ENCODE measurements around the gene CST1. TPM values are rescaled to one million over a fixed set of nuclear protein-coding genes. Genes with fewer than 3 reads are reported as not detected.
"Not testable (repeated sequence)": the region's sequence is repeated elsewhere in the genome, so short reads cannot be mapped to it uniquely, and the experiment has no call there.

Gene CST1
- polyA plus RNA-seq, 1 experiment = not detected

- Histone ChIP-seq H3K27me3 (ENCODE audit: control insufficient read depth, insufficient read depth, low read length) (no peaks in the 10 kb centered on the region), H3K36me3 (ENCODE audit: control insufficient read depth, insufficient read depth, low read length) (no peaks in the 10 kb centered on the region), H3K4me3 (ENCODE audit: low read depth, low read length) (no peak overlapping the region)
- CTCF ChIA-PET = interaction anchor here (1.2 to 1.5 kb wide), 2 partner anchors 27 to 28 kb away, joined by 3 read pairs; no protein-coding TSS in a partner anchor
- POLR2A ChIA-PET = no interaction called here
- TF ChIP-seq, protein P1, sequence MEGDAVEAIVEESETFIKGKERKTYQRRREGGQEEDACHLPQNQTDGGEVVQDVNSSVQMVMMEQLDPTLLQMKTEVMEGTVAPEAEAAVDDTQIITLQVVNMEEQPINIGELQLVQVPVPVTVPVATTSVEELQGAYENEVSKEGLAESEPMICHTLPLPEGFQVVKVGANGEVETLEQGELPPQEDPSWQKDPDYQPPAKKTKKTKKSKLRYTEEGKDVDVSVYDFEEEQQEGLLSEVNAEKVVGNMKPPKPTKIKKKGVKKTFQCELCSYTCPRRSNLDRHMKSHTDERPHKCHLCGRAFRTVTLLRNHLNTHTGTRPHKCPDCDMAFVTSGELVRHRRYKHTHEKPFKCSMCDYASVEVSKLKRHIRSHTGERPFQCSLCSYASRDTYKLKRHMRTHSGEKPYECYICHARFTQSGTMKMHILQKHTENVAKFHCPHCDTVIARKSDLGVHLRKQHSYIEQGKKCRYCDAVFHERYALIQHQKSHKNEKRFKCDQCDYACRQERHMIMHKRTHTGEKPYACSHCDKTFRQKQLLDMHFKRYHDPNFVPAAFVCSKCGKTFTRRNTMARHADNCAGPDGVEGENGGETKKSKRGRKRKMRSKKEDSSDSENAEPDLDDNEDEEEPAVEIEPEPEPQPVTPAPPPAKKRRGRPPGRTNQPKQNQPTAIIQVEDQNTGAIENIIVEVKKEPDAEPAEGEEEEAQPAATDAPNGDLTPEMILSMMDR (IDR thresholded peaks at IDR 0.05; ENCODE audit: insufficient read depth, low read depth, low read length) = no peak
- no peak for DNase-seq (ENCODE audit: low read depth)
These were observed 2.9 kb upstream of the CST1 start for GRCh38 chr20:23753589-23753988.

DNA sequence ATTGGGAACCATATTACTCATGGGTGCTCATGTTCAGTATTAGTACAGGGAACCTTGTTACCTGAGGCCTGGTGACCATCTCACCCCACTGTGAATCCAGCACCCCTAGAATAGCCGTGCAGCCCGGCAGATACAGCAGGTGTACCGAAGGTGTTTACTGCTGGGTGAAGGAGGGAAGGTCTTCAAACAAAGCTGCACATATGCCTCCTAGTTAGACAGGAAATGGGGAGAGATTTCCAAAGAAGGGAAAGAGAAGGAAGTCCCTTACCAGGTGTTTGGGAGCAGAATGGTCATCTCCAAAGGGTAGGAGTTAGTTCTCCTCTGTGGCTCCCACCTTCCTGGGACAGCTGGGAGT, 2.4 kb upstream of the CST1 start:
- DNase-seq (ENCODE audit: low read depth) = no peak
- H3K4me3 ChIP-seq (ENCODE audit: low read depth, low read length) = no peak overlapping the region
- CTCF ChIA-PET = interaction anchor here (1.2 to 1.5 kb wide), 2 partner anchors 28 to 29 kb away, joined by 3 read pairs; no protein-coding TSS in a partner anchor
- H3K27me3 ChIP-seq (ENCODE audit: control insufficient read depth, insufficient read depth, low read length) = no peaks in the 10 kb centered on the region
- no peaks in the 10 kb centered on the region for H3K36me3 ChIP-seq (ENCODE audit: control insufficient read depth, insufficient read depth, low read length)
- POLR2A ChIA-PET = no interaction called here
- TF ChIP-seq, protein P1 (IDR thresholded peaks at IDR 0.05; ENCODE audit: insufficient read depth, low read depth, low read length) = no peak

DNA sequence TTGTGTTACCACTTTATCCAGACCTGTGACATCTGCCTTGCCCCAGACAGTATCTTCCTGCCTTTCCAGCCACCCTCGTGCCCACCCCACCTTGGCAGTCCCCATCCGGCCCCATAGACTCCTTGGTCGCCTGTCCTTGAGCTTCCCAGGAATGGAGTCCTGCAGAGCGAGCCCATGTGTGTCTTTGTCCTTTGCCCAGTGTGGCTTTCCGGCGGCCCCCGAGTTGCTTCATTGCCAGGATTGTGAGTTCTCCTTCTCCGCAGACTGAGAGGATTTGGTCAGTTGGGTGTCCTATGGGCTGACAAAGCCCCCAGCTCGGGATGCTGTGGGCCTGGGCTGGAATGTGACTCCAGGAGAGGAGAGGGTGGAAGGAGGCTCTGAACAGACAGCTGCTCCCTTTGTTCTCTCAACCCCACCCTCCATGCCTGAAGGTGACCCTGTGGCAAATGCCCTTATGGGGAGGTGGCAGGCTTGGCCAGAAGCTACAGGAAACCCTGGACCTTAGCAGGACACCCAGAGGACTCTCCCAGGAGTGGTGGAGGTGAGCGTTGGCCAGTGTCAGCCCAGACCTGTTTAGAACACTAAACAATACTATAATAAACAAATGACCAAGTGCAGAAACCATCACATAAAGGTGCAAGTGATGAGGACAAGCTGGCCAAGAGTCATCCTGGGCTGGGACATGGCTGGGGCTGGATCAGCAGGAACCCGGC, 1.9 kb upstream of the CST1 start:
- TF ChIP-seq, protein P1 (IDR thresholded peaks at IDR 0.05; ENCODE audit: insufficient read depth, low read depth, low read length) = no peak

DNA sequence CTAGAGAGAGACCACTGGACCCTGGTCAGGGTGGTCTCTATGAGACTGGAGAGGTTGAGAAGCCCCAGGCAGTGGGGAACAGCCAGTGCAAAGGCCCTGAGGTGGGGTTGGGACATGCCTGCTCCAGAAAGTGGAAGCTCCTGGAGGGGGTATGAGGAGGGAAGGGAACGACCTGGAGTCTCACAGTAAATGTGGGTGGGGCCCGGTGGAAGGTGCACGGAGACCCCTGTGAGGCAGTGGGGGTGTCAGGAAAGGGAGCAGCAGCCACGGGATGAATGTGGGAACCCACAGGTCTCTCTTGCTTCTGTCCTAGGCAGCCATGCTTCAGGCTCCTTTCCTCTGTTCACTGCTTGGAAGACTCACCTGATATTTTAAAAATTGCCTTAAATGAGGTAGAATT, 1.3 kb upstream of the CST1 start:
- ChIA-PET POLR2A (no interaction called here), CTCF (no interaction called here)
- TF ChIP-seq, protein P1 (IDR thresholded peaks at IDR 0.05; ENCODE audit: insufficient read depth, low read depth, low read length) = no peak
- Histone ChIP-seq H3K27me3 (ENCODE audit: control insufficient read depth, insufficient read depth, low read length) (no peaks in the 10 kb centered on the region), H3K4me3 (ENCODE audit: low read depth, low read length) (no peak overlapping the region), H3K36me3 (ENCODE audit: control insufficient read depth, insufficient read depth, low read length) (no peaks in the 10 kb centered on the region)
- no peak for DNase-seq (ENCODE audit: low read depth)

More for the DNA sequence above, 1.9 kb upstream of the CST1 start:
- DNase-seq (ENCODE audit: low read depth) = no peak
- CTCF ChIA-PET = interaction anchor here (1.2 to 1.5 kb wide), 2 partner anchors 28 to 29 kb away, joined by 3 read pairs; no protein-coding TSS in a partner anchor
- POLR2A ChIA-PET = no interaction called here
- Histone ChIP-seq H3K36me3 (ENCODE audit: control insufficient read depth, insufficient read depth, low read length) (no peaks in the 10 kb centered on the region), H3K4me3 (ENCODE audit: low read depth, low read length) (no peak overlapping the region), H3K27me3 (ENCODE audit: control insufficient read depth, insufficient read depth, low read length) (no peaks in the 10 kb centered on the region)

DNA sequence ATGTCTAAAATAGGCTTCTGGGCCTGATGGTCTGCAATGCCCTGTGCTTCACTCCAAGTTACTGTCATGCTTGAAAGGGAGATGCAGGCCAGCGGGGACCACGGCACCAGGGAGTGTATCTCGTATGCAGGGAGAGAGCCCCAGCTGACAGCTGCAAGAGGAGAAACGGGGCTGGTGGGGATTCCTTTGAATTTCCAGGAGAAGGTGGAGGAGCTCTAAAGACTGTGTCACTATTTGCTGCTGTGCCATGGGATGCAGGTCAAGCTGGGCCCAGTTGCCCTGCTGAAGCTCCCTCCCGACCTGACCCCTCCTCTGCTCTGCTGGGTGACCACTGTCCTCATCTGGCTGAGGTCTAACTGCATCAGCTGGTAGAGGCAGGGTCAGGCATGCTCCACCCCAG, 989 bp downstream of the CST1 start:
- Histone ChIP-seq H3K36me3 (ENCODE audit: control insufficient read depth, insufficient read depth, low read length) (no peaks in the 10 kb centered on the region), H3K27me3 (ENCODE audit: control insufficient read depth, insufficient read depth, low read length) (no peaks in the 10 kb centered on the region), H3K4me3 (ENCODE audit: low read depth, low read length) (no peak overlapping the region)
- ChIA-PET CTCF (interaction anchor here (1.1 kb wide), 1 partner anchor 20 kb away, joined by 3 read pairs; no protein-coding TSS in a partner anchor), POLR2A (no interaction called here)
- TF ChIP-seq, protein P1 (IDR thresholded peaks at IDR 0.05; ENCODE audit: insufficient read depth, low read depth, low read length) = no peak
- DNase-seq (ENCODE audit: low read depth) = no peak

DNA sequence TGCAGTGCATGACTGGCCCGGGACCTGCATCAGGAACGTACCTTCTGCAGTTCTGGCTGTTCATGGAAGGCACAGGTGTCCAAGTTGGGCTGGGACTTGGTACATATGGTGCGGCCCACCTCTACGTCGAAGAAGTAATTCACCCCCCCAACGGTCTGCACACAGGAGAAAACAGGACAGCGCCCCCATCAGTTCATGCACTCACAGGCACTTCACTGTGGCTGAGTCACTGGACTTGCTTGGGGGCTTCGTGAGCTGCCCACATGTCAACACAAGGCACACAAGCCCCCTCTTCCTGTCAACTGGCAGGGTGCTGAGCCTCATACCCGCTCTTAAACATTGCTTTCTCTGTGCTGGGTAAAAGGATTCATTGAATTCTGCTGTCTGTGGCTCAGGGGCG, 1.8 kb downstream of the CST1 start:
- CTCF ChIA-PET = interaction anchor here (1.1 kb wide), 1 partner anchor 20 kb away, joined by 3 read pairs; no protein-coding TSS in a partner anchor
- DNase-seq (ENCODE audit: low read depth); H3K27me3 ChIP-seq (ENCODE audit: control insufficient read depth, insufficient read depth, low read length); H3K36me3 ChIP-seq (ENCODE audit: control insufficient read depth, insufficient read depth, low read length); H3K4me3 ChIP-seq (ENCODE audit: low read depth, low read length); POLR2A ChIA-PET: not testable (repeated sequence)

GRCh38 chr20:23747551-23747950, 3.2 kb downstream of the CST1 start:
- DNase-seq (ENCODE audit: low read depth); CTCF ChIA-PET; H3K36me3 ChIP-seq (ENCODE audit: control insufficient read depth, insufficient read depth, low read length); H3K4me3 ChIP-seq (ENCODE audit: low read depth, low read length); POLR2A ChIA-PET; H3K27me3 ChIP-seq (ENCODE audit: control insufficient read depth, insufficient read depth, low read length): not testable (repeated sequence)

DNA sequence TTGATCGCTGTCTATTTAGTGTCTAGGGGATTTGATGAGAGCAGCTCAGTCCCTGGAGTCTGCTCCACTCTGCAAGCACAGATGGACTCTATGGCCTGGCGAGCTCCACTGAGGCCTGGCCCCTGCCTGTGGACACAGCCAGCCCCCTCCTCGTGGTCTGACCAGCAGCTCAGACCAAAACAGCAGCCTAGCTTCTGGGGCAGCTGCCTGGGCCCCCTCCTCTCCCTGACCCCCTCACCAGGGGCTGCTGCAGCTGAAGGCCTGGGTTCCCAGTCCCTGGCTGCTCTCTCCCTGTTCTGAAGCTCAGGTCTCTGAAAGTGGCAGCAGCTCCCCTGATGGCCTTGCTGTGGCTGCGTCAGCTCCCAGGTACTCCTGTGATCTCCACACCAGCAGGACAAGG, 3.6 kb downstream of the CST1 start:
- H3K27me3 ChIP-seq (ENCODE audit: control insufficient read depth, insufficient read depth, low read length); CTCF ChIA-PET; H3K36me3 ChIP-seq (ENCODE audit: control insufficient read depth, insufficient read depth, low read length); POLR2A ChIA-PET; DNase-seq (ENCODE audit: low read depth); H3K4me3 ChIP-seq (ENCODE audit: low read depth, low read length): not testable (repeated sequence)

Data from BJ (cell line).